ENCODE data around the gene MINAR2. TPM values are rescaled to one million over a fixed set of nuclear protein-coding genes. Genes with fewer than 3 reads are reported as not detected.

Gene MINAR2
- total RNA-seq, 4 donors from 2014 or later = 0.17 TPM; not detected in 3

DNA sequence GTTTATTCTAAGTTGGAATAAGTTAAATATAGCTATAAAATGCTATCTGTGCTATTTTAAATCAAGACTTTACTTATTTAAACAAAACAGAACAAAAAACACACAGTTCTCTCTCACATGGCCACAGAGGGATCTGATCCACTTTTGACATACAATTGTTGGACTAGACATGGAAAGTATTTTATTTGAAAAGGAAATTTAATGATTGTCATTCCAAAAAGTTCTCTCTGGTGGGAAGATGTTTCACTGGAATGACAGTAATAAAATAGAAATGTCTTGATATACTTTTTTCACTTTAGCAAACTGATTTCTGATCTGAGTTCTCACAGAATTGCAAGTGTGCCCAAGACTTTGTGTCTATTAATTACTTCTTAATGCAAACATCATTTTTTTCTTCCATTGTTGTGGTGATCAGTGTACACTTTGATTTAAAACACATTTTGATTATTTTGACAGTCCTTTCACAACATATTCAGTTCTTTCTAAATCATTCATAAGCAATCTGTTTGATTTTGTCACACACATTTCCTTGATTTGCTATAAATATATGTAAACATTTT is 30.1 kb upstream of the MINAR2 start:
- no peak for DNase-seq (ENCODE audit: extremely low spot score)
- H3K9me3 ChIP-seq = no peaks in the 10 kb centered on the region
- peaks cover 0 to 16% (median 9%) of the 10 kb centered on the region in 4 donors for H3K4me1 ChIP-seq
- H3K27ac ChIP-seq (replicated peaks in 1 of 4) = no peak overlapping the region
- no peaks in the 10 kb centered on the region for H3K27me3 ChIP-seq
- no peaks in the 10 kb centered on the region for H3K36me3 ChIP-seq
- no peak for TF ChIP-seq POLR2AphosphoS5 (IDR thresholded peaks at IDR 0.05)
- TF ChIP-seq EP300 (IDR thresholded peaks at IDR 0.05) = no peak
- no peak for TF ChIP-seq POLR2A (IDR thresholded peaks at IDR 0.05; ENCODE audit: low read depth)
- no peak overlapping the region for H3K4me3 ChIP-seq
- intact Hi-C loops (cut with DNase I) = no loop called here

- DNase-seq (ENCODE audit: extremely low spot score) = no peak
- no peak overlapping the region for H3K27ac ChIP-seq (replicated peaks in 1 of 4)
- H3K4me3 ChIP-seq = no peak overlapping the region
- TF ChIP-seq CTCF (IDR thresholded peaks at IDR 0.05) (no peak), POLR2A (IDR thresholded peaks at IDR 0.05; ENCODE audit: low read depth) (no peak), EP300 (IDR thresholded peaks at IDR 0.05) (no peak), POLR2AphosphoS5 (IDR thresholded peaks at IDR 0.05) (no peak)
- no peaks in the 10 kb centered on the region for H3K27me3 ChIP-seq
- no peaks in the 10 kb centered on the region for H3K9me3 ChIP-seq
- H3K4me1 ChIP-seq = peaks cover 0 to 16% (median 9%) of the 10 kb centered on the region in 4 donors
- no peaks in the 10 kb centered on the region for H3K36me3 ChIP-seq
- intact Hi-C loops (cut with DNase I) = no loop called here
- WGBS = 50% methylated on average over 1 of the region's 1 CpG
Measured at GRCh38 chr5:129718471-129719090, 29.3 kb upstream of the MINAR2 start.

GRCh38 chr5:129724222-129724621 is 23.7 kb upstream of the MINAR2 start:
- no peaks in the 10 kb centered on the region for H3K36me3 ChIP-seq
- no peaks in the 10 kb centered on the region for H3K9me3 ChIP-seq
- TF ChIP-seq EP300 (IDR thresholded peaks at IDR 0.05) = no peak
- no peak for TF ChIP-seq CTCF (IDR thresholded peaks at IDR 0.05)
- TF ChIP-seq POLR2A (IDR thresholded peaks at IDR 0.05; ENCODE audit: low read depth) = no peak
- DNase-seq (ENCODE audit: extremely low spot score) = no peak
- no peak overlapping the region for H3K4me3 ChIP-seq
- H3K4me1 ChIP-seq = no peaks in the 10 kb centered on the region
- no peak overlapping the region for H3K27ac ChIP-seq (replicated peaks in 1 of 4)
- intact Hi-C loops (cut with DNase I) = no loop called here
- WGBS = 71% methylated on average over 2 of the region's 2 CpGs
- no peaks in the 10 kb centered on the region for H3K27me3 ChIP-seq

- H3K4me3 ChIP-seq = no peak overlapping the region
- no peaks in the 10 kb centered on the region for H3K9me3 ChIP-seq
- TF ChIP-seq CTCF (IDR thresholded peaks at IDR 0.05) (no peak), EP300 (IDR thresholded peaks at IDR 0.05) (no peak), POLR2A (IDR thresholded peaks at IDR 0.05; ENCODE audit: low read depth) (no peak), POLR2AphosphoS5 (IDR thresholded peaks at IDR 0.05) (no peak)
- H3K27me3 ChIP-seq = no peaks in the 10 kb centered on the region
- no peak overlapping the region for H3K27ac ChIP-seq (replicated peaks in 1 of 4)
- H3K4me1 ChIP-seq = no peaks in the 10 kb centered on the region
- 92% methylated on average over 4 of the region's 4 CpGs for WGBS
- intact Hi-C loops (cut with DNase I) = no loop called here
- no peak for DNase-seq (ENCODE audit: extremely low spot score)
- no peaks in the 10 kb centered on the region for H3K36me3 ChIP-seq
Measured at GRCh38 chr5:129724647-129725046, 23.2 kb upstream of the MINAR2 start.

GRCh38 chr5:129739773-129740172 is 8.1 kb upstream of the MINAR2 start:
- no peak overlapping the region for H3K4me3 ChIP-seq
- H3K9me3 ChIP-seq = no peaks in the 10 kb centered on the region
- intact Hi-C loops (cut with DNase I) = no loop called here
- no peaks in the 10 kb centered on the region for H3K4me1 ChIP-seq
- H3K27ac ChIP-seq (replicated peaks in 1 of 4) = no peak overlapping the region
- no peak for DNase-seq (ENCODE audit: extremely low spot score)
- no peak for TF ChIP-seq POLR2AphosphoS5 (IDR thresholded peaks at IDR 0.05)
- no peak for TF ChIP-seq CTCF (IDR thresholded peaks at IDR 0.05)
- no peak for TF ChIP-seq POLR2A (IDR thresholded peaks at IDR 0.05; ENCODE audit: low read depth)
- no peak for TF ChIP-seq EP300 (IDR thresholded peaks at IDR 0.05)
- WGBS = 46% methylated on average over 2 of the region's 2 CpGs
- peaks cover 0 to 2% (median 0%) of the 10 kb centered on the region in 4 donors for H3K36me3 ChIP-seq
- no peaks in the 10 kb centered on the region for H3K27me3 ChIP-seq
